Measurements from ENCODE around the gene KCNA3.

The KCNA3 gene

GRCh38 chr1:110637475-110637874, 37.3 kb downstream of the KCNA3 start:
- DNase-seq, result no peak

- peak; percentile 72 for DNase-seq
Observed at GRCh38 chr1:110636149-110636935, 38.4 kb downstream of the KCNA3 start.

- no peak for DNase-seq
Observed at GRCh38 chr1:110635434-110635833, 39.3 kb downstream of the KCNA3 start.

- peak; percentile 85 for DNase-seq
Observed at GRCh38 chr1:110634455-110635311, 40.1 kb downstream of the KCNA3 start.

- DNase-seq, result no peak
Observed at GRCh38 chr1:110634086-110634454, 40.7 kb downstream of the KCNA3 start.

GRCh38 chr1:110633646-110634030, 41.1 kb downstream of the KCNA3 start:
- no peak for DNase-seq

- no peak for DNase-seq
Observed at GRCh38 chr1:110631836-110632620, 42.7 kb downstream of the KCNA3 start.

- peak; percentile 91 for DNase-seq
Observed at GRCh38 chr1:110630839-110631663, 43.7 kb downstream of the KCNA3 start.

- no peak for DNase-seq
Observed at GRCh38 chr1:110628323-110629105, 46.2 kb downstream of the KCNA3 start.

- DNase-seq, result no peak
Observed at GRCh38 chr1:110627764-110628163, 47.0 kb downstream of the KCNA3 start.

GRCh38 chr1:110626889-110627288, 47.9 kb downstream of the KCNA3 start:
- DNase-seq, result no peak
